GM21723 (cell line): ENCODE results near the gene TMEM132E.
A peak's percentile ranks its signal among the peaks of the same experiment; 100 is the strongest.

ENCODE experiments used
- ATAC-seq: cut with Tn5 transposase; IDR thresholded peaks from one replicate; pipeline ENCODE4 v1.9.1; 2021; ENCODE audit warnings: mild to moderate bottlenecking, moderate library complexity; ENCODE audit not compliant: unreplicated experiment

The TMEM132E gene

GRCh38 chr17:34626121-34626681, 46.8 kb downstream of the TMEM132E start:
- ATAC-seq, result no peak

DNA sequence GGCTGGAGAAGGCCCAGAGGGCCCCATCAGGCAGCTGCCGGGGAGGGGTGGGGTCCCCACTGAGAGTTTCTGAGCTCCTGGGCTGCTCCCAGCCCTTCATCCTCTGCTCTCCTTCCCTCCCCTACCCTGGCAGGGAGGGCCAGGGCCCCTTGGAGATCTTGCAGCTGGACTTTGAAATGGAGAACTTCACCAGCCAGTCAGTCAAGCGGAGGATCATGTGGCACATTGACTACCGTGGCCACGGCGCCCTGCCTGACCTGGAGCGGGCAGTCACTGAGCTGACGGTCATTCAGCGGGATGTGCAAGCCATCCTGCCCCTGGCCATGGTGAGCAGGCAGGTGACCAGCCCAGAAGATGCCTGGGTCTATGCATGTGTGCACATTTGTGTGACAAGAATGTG, 49.5 kb downstream of the TMEM132E start:
- ATAC-seq, result no peak

DNA sequence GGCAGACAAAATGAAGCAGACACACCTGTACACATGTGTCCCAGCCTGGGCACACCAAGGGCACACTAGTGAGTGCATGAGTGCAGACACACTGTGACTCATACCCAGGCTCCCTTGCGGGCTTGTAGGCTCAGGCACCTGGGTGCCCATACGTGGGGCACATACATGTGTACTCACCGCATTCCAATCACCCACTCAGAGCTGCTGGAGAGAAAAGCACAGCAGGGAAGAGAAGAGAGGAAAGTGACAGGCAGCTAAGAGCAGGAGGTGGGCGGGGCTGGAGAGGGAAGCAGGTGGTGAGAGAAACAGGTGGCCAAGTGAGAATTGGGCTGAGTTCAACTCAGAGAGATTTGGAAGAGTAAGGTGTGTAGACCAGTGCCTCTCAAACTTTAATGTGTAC, 54.0 kb downstream of the TMEM132E start:
- no peak for ATAC-seq

DNA sequence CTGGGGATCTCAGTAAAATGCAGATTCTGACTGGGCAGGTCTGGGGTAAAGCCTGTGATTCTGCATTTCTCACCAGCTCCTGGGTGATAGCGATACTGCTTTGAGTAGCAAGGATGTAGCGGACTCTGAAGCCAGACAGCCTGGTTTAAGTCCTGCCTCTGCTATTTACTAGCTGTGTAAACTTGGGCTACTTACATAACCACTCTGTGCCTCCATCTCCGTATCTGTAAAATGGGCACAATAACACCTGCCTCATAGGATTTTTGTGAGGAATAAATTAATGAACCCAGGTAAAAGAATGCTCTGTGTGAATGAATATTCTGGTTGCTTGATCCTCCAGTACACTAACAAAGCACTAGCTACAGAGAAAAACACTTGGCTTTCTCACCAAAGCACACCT, 54.4 kb downstream of the TMEM132E start:
- no peak for ATAC-seq

DNA sequence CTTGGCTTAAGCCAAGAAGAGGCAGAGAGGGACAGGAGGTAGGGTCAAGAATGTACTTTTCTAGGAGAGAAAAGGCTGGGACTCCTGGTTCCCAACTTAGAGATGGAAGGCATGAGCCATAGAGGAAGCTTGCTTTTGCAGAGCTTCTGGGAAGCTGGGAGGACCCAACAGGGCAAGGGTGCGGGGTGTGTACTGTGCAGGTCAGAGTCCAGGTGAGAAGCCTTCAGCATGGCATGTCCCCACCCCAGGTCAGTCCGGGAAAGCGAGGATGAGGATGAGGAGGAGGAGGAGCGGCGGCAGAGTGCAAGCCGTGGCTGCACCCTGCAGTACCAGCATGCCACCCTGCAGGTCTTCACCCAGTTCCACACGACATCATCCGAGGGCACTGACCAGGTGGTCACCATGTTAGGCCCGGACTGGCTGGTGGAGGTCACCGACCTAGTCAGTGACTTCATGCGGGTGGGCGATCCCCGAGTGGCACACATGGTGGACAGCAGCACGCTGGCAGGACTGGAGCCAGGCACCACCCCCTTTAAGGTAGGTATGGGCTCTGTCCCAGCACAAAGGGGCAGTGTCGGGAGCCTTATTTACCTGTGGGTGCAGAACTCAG, 55.3 kb downstream of the TMEM132E start:
- ATAC-seq, result no peak

DNA sequence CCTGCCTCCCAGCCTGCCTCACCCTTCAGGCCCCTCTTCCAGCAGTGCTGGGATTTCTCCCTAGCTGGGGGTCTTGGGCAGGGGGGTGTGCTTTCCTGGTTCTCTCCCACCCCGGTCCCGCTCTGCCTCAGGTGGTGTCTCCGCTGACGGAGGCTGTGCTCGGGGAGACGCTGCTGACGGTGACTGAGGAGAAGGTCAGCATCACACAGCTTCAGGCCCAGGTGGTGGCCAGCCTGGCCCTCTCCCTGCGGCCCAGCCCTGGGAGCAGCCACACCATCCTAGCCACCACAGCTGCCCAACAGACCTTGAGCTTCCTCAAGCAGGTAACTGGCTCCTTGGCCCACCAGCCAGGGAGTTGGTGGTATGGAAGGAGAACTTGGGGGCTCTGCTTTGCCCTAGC, 56.5 kb downstream of the TMEM132E start:
- no peak for ATAC-seq

GRCh38 chr17:34637041-34637547, 57.7 kb downstream of the TMEM132E start:
- ATAC-seq, result no peak

- ATAC-seq, result peak; percentile 49
Measured at GRCh38 chr17:34637548-34638525, 58.5 kb downstream of the TMEM132E start.

DNA sequence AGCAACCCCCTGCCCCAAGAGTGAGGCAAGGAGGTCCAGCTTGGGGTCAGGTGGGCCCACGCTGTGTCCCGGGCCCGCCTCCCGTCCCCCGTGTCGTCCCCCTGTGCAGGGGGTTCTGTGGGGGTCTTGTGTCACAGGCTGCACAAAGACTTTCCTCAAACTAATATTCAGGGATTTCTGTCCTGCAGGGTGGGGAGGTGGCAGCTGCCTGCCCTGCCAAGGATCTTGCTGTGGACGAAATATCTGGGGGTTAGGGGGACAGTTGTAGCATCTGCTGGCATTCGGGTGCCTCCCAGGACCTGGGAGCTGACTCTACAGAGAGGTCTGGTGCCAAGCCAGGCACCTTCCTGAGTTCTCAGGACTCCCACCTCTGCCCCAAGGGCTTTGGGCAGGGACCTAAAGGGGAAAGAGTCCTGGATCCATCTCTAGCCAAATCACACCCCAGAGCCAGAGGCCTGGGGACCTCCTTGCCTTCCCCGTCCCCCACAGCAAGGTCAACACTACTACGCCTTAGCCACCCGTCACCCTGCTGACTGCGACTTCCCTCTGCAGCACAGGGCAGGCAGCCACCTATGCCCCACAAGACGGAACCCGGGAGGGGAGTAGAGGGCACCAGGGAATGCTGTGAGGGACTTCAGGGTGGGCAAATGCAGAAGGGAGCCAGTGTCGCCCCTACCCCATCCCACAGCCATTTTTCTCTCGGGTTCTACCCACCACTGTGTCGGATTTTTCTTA, 59.3 kb downstream of the TMEM132E start:
- ATAC-seq, result no peak

- no peak for ATAC-seq
Measured at GRCh38 chr17:34639706-34640425, 60.5 kb downstream of the TMEM132E start.

GRCh38 chr17:34641368-34641767, 62.0 kb downstream of the TMEM132E start:
- ATAC-seq, result no peak

DNA sequence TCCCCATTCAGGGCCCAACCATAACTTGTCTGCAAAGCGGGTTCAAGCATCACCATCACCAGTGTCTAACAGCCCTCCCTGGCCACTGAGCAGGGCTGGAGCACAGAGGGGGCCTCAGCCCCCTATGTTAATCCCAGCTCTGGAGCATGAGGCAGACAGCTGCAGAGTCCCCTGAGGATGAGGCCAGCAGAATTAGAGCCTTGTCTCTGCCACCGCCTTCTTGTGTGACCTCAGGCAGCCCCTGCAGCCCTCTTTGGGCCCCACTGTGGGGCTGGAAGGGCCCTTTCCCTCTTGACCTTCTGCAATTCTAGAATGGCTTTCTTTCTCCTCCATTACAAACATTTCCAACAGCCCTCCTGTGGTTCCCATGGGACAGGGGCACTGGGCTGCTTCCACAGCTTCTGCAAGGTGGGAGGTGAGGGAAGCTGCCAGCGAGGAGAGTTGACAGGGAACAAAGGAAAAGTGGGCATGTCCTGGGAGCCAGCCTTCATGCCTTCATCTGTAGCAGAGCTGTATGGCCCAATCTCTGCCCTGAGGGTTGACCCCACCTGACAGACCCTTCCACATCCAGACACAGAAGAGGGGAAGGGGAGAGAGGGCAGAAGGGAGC, 65.7 kb downstream of the TMEM132E start:
- no peak for ATAC-seq

DNA sequence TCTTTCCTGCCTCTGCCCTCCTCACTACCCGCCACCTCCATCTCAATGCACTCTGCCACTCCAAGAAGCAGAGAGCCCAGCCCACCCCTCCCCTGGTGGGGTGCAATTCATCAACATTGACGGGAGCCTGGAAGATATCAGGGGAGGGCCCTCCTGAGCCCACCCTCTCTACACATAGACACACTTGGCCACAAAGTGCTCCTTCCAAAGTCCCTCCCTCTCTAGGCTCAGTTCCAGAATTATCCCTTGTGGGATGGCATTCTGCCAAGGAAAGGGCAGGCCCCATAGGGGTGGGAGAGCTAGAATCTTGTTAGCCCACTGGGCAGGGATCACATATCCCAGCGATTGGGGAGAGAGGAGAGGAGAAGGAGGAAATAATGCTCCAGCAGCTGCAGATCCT, 66.2 kb downstream of the TMEM132E start:
- ATAC-seq, result no peak

- no peak for ATAC-seq
Measured at GRCh38 chr17:34647511-34647910, 68.1 kb downstream of the TMEM132E start.

GRCh38 chr17:34650051-34650750, 70.8 kb downstream of the TMEM132E start:
- no peak for ATAC-seq

DNA sequence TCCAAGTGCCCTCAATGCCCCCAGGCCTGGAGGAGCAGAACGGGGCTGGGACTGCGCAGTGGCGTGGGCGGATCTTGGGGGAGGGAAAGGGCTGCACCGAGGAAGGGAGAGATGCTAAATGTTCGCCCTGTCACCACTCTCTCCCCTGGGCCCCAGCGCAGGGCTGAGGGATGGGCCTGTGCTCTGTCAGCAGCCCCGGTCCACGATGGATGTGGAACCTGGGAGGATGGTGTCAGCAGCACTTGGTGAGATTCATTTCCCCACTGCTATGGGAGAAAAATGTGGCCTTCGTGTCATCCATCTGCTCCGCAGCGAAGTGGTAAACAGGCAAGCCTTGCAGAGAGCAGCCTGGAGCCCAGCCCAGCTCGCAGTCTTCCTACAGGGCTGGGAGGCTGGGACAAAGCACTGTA, 72.0 kb downstream of the TMEM132E start:
- ATAC-seq, result no peak

DNA sequence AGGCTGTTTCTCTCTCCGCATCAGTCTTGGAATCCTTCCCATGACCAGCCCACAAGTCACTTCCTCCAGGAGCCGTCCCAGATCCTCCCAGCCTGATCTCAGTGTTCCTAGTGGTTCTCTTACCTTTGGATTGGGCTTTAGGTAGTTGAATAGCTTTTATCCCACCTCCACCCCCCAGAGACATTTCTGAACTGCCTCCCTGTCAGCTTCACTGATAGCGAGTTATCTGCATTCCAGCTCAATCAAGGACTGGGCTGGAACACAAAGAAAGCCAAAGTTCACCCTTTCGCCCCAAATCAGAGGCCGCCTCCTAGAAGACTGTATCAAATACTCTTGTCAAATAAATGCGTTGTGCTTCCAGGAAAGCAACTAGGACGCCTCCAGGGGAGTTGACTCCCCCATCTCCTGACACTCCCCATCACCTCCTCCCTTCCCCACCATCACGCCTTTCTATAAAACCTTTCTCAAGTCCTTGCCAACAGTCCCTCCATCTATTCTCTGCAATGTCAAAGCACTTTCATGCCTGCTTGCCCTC, 72.7 kb downstream of the TMEM132E start:
- no peak for ATAC-seq

DNA sequence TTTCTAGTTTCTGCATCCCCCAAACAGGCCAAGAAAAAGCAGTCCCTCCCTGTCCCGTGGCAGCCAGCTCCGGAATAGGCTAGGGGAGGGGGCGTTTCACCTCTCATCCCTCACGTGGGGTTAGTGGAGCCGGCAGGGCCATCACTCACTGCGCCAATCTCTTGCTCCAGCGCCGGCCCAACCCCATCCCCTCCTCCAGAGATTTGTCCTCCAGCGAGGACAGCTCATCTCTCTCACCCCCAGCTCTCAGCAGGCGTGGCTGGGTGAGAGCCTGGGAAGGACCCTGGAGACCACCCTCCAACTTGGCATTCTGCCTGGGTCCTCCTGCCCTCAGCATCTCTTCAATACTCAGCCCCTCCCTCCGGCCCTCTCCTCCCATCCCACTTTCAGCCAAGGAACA, 74.1 kb downstream of the TMEM132E start:
- no peak for ATAC-seq

GRCh38 chr17:34654276-34654880, 75.0 kb downstream of the TMEM132E start:
- no peak for ATAC-seq
